Cortex of kidney (tissue), 1 donor: Measurements from ENCODE around the gene LRRC4.

Source experiments
- DNase-seq: peaks from one replicate; lab custom pipeline; 2025; lab: John Stamatoyannopoulos, UW

The LRRC4 gene

DNA sequence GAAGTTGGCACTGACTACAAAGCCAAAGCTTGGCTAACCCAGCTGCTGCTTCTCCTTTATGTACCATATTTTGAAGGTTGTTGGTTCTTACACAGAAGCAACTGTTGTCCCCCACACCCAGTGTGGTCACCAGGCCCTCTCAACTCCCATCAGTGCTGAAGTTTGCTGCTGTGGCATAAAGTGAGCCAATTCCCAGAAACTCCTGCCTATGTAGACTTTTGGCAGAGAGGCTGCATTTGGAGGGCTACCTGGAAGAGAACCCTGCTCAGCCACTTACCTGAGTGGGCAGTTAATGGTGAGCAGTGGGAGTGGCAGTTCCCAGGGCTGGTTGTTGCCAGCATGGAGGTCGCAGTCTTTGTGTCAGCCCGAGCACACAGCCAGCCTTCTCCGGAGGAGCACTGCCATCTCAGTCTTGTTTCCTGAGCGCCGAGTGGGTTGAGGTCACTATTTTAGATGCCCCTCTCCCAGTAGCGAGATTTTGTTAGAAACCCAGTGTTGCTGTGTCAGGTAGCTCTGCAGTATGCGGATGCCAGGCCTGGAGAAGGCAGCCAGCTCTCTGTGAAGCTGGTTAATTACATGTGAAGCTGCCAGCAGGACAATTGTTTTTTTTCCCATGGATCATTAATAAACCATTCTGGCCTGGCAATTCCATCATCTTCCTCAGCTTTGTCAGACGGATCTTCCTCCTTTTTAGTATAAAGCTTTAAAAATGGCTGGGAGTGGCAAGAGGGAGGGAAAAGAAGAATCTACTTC is 24.5 kb downstream of the LRRC4 start:
- DNase-seq: no peak

DNA sequence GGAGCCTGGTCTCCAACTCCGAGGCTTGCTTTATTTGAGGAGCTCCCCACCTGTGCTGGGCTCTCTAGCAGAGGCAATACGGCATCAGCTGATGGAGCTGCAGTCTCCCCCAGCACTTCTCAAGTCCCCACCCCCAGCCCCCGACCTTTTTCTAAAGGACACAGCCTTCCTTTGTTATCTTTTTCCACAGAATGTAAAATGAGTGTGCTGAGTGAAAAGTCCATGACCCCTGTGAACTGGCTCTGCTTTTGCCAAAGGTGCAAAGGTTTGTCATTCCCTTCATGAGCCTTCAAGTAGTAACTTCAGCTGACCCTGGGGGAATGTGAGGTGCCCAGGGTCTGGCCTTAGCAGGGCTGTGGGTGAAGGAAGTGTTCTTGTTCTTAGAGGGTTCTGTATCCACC is 25.5 kb downstream of the LRRC4 start:
- no peak for DNase-seq

DNA sequence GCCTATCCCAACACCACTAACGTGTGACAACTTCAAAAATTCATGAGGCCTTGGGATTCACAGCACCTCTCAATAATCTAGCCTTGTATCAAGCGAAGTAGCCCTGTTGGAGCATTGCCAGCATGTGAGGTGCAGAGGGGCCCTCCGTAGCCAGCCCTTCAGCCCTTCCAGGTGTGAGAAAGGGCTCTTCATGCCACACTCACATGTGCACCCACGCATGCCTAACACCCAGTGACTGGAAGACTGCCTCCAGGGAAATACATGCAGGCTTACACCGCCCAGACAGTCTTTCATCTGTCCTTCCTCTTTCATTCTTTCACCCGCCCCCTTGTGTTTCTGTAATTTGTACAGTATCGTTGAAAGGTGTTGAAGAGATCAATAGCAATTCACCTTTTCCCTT is 26.1 kb downstream of the LRRC4 start:
- no peak for DNase-seq

DNA sequence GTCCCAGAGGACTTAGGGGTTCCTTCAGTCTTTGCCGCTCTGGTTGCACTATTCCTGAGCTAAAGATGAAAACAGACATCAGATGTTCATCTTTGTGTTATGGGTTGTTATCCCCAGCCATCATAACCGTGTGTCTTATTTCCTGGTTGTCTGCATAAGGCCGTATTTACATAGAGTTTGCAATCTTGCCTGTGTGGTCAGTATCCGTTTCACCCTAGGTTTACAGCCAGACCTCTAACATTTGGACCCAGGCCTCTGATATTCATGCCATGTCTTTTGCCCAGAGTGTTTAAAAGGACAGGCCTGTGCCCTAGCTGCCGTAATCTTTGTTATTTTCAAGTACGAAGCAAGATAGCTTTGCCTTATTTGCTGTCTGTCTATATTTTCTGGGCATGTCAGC is 26.6 kb downstream of the LRRC4 start:
- no peak for DNase-seq

DNA sequence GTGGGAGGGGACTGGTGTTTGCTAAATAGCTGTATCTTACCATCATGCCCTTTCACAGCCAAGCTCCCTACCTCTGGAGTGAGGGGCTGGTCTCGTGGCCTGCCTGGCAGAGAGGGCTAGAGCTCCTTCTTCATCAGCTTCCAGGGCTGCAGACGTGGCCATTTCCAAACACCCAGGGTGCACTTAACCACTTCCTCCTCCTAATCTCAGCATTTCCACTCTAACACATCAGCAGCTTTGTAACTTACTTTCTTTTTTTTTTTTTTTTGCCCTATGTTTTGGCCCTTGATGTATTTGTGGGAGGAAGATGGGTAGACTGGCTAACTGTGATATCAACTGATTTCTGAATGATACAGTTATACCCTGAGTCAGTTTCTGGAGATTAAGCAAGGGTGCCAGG is 27.4 kb downstream of the LRRC4 start:
- DNase-seq: no peak

DNA sequence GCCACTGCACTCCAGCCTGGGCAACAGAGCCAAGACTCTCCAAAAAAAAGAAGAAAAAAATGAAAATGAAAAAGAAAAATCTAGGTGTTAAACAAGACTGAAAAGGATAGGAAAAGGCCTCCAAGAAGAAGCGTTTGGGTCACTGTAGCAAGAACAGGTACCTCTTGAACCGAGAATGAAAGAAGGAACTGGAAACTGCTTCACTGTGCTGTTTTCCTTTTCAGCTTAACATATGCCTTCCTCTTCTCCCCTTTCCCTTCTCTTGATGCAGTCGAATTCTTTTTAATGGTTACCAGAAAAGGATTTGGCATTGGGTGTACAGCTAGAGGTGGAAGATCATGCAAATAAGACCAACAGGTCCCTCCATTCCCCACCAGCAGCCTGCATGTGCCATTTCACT is 28.1 kb downstream of the LRRC4 start:
- no peak for DNase-seq

DNA sequence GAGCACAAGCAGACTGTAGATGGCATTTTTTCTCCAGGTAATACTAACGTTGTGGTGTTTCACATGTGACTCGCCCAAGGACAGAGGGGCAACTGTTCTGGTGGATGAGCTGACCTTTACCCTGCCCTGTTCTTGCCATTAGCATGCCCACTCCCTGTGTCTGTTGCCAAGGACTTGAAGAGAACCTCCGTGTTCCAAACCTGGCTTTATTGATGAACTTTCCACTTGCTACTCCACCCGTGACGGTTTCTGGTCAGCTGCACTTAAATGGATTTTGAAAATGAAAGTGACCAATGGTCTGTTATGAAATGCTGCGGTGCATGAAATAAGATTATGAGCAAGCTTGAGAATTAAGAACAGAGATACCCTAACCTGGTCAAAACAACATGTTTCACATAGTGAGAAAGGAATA is 30.4 kb downstream of the LRRC4 start:
- no peak for DNase-seq

DNA sequence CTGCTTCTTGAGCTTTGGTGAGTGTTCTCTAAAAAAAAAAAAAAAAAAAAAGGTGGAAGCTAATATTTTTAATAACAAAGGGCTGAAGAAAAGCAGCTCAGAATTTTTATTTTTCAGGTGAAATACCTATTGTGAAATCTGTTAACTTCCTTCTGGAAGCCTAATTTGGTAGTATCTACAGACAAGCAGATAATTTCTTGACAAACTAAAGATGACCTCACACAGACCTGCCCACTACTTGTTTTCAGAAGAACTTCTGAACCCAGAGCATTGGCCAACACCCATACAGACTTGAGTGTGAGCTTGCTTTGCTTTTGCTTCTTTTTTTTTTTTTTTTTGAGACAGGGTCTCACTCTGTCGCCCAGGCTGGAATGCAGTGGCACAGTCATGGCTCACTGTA is 31.2 kb downstream of the LRRC4 start:
- no peak for DNase-seq

DNA sequence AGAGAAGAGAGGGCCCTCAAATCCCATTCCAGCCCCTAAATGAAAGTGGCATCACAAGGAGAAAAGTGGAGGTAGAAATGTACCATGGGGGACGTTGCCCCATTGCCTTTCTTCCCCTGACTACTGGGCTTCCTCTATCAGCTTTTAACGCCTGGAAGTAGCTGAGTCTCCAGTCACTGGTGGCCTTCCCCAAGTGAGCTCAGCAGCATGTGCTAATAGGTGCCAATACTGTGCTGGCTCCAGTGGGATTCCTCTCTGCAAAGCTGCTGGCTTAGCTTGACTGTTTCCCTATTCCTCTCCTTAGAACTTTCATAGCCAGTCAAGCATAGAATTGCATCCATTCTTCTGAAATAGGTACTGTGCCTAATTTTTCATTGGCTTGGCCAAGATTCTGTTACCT is 32.6 kb downstream of the LRRC4 start:
- DNase-seq: no peak

DNA sequence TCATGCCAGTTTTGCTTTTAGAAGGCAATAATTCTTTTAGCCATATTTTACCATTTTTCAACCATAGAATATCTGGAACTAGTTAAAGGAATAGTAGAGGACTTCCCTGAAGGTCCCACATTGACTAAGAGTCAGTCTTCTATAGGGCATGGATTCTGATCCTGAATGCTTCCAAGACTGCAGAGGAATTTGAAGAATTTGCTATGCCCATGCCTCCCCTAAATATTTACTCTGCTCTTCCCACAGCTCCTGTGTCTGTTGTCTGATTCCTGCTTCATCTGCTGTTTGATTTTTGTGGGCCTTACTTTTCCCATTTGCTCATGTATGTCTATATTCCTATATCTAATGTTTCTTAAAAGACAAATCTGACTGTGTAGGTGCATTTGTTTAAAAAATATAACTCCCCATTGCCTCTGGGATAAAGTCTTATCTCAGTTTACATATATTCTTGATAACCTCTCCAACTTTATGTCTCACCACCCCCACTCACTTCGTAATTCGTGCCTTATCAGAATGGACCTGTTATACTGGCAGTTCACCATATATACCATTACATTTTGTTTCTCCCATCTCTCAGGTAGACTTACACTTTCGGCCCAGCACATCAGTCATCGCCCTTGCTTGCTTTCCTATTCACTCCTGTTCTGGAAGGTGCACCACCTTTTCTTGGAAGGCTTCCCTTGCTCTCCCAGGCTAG is 33.9 kb downstream of the LRRC4 start:
- no peak for DNase-seq

DNA sequence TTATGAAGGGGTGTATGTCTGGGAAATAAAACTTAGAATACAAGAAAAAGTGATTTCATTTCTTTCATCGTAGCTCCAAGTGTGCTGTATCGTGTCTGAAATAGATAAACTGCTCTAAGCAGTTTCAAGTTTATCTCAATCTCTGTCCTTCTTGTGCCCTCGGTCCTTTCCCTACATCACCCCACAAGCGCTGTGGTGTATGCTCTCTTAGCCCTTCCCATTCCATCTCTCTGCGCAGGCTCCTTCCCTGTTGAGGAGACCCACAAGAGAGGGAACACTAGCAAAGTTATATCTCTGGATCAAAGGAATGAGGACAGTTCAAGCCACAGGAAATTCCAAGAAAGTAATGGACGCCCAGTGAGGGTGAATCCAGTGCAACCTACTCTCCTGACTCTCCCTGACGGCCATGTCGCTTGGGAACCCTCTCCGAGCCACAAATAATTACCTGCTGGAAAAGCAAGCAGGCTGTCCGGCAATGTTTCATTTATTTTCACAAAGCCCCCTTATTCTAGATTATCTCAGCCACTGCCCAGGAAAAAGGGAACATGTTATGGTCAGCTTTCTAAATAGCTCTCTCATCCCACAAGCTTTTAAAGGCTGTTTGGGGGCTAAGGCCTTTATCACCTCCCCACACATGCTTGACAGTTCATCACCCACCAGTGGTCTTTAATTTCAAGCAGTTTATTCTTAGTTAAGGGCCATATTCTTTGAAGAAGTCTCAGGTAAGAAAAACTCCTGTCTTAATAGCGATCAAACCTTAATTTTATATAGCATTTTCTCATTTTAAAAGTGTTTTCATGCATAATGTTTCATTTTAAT is 34.8 kb downstream of the LRRC4 start:
- no peak for DNase-seq

DNA sequence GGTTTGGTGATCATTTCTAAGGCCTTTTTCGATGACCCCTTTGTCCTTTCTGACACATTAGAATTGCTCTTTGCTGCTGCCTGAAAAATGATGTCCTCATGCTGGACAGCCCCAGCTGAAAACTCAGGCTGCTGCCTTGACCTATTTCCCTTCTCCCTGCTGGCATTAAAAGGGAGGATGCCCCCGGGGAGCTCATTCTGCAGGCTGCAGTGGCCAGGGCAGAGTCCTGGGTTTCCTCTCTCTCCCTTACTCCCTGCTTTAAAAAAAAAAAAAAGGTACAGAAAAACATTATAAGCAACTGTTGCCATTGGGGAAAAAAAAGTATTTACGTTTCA is 35.4 kb downstream of the LRRC4 start:
- DNase-seq: no peak

DNA sequence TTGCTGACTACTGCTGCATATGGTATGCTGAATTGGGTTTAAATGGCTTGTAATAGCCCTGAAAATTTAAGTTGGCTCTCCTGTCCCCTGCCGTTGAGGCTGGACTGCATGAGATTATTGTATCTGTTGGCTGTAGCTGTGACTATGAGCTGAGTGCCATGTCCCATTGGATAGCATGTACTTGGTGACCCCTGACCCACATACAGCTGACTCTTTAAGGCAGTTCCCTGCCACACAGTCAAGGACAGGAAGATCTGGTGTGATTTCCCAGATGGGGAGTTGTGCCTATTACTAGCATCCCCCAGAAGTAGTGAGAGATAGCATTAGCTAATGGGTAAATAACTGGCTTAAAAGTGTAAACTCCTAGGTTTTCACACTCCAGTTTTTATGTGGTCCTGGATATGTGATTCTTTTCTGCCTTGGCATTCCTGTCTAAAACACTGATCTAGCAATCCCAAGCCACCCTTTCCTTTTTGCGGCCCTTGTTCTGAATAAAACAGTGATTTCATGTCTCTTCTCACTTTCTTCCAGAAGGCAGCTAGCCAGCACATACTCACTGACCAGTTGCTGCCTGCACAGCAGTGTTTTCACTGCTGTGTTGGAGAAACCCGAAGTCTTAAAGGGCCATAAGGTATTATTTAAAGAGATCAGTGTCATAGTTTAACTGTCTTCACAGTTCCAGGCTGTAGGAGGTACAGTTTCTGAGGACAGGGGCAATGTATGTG is 35.9 kb downstream of the LRRC4 start:
- no peak for DNase-seq

DNA sequence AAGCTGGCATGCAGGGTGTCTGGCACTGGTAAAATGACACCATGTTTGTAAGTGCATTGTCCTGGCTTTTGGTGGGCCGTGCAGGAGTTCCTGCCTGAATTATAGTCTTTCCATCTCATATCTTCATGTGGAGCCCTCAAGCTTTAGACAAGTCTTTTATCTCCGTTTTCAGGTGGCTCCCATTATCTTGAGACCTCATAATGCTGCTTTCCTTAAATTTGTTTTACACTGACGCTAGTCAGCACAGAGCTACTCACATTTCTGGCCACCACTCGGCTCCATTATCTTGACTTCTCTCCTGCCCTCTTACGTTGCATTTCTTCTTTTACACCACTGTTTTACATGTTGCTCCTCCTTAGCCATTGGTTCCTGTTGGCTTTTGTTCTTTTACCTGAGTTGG is 37.2 kb downstream of the LRRC4 start:
- DNase-seq: no peak

DNA sequence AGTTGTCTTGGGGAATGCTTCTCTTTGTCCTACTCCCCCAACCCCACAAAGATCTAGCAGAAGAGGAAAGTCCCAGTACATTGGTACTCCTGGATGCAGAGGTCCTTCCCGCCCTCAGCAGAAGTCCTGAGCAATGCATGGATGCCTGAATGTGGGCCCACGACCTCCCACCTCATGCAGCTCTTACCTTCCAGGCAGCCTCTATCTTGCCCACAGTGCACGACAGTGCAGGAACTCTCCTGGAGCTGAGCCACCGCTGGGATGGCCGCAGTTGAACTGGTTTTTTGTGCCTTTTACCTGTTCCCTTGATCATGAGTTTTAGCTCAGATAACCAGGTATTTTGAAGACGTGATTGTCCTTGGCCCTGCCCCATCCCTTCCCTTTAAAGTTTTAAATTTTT is 37.9 kb downstream of the LRRC4 start:
- no peak for DNase-seq

DNA sequence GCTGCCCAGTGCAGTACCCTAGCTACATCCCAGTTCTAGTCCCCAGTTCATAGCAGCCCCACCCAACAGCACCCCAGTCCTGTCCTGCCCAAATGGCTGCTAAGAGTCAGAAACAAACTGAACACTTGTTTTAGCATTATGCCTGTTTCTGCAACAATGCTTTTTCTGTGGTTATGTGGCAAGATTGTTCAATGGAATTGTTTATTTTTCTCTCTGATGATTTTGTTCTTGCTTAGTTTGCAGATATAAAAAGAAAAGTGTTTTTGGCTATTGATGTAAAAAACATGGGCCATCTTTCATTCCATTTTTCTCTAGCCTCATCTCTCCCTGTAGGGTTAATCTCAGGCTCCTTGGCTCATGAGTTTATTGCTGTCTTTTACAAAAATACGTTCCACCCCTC is 42.5 kb downstream of the LRRC4 start:
- DNase-seq: no peak

DNA sequence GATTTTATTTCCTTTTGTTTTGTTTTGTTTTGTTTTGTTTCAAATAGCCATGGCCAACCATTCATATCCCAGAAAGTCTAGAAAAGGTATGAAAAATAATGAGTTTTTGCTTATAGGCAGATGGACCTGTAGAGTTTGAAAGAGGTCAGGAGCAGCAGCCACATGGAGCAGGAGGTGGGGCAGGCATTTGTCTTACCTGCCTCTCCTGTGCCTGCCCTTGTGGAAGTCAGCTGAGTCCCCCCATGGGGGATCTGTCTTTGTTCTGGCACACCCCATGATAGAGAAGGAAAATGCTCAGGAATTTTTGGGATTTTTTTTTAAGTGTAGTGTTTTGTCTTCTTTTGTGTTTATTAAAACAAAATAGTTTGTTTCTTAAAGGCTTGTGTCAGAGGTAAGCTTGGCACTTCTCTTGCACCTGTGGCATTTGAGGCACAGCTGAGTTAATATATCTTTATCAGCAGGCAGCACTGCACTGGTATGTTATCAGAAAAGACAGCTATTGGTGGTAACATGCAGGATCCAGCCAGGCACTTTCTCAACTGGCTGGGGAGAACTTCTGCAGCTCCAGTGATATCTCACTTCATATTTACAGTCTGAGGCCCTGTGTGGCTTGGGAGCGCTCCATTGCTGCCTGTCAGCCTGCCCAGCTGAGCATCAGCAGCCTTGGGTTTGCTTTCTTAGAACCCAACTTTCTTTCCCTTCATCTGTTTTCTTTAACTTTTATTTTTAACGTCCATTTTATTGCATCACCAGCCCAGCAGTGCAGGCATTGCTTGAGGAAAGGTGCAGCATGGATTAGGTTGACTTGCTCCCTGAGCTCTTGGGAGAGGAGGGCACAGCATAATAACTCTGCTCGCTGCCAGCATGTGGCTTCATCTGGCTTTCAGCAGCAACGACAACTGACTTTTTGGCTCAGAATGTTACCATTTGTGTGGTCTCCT is 44.4 kb downstream of the LRRC4 start:
- no peak for DNase-seq

DNA sequence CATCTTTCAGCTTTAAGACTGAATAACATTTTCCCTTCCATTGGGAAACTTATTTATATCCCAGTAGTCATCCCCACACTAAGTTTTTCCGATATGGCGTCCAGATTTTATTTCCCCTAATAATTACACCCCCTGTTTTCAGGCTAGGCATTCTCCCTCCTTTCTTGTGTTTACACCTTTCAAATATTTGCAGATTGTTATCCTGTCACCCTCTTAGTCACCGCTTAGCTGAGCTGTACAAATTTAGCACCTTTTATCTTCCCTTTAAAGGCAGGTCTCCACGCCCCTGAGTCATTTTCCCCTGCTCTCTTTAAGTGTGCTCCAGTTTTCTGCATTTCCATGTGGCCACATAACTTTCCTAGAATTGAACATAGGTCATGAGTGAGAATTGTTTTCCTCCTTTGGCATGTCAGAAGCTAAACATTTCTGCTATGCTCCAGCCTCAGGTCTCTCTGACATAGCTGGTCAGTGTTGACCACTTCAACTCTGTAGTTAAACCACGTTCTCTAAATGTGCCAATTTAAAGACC is 47.4 kb downstream of the LRRC4 start:
- no peak for DNase-seq

DNA sequence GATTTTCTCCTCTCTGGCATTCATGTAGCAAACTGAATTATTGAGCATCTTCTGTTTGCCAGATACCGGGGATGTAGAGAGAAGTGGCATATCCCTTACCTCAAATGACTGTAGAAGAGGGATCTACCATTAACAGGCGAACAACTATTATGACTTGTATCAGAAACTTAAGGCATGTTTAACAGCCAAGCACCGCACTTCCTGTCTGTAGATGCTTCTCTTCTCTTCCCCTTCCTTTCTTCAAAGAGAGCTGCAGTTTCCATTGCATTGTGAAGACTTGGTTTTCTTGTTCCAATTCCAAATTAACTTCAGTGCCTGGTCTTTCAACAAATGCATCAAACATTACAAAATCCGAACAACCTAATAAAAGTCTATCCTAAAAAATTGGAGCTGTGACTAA is 49.3 kb downstream of the LRRC4 start:
- DNase-seq: no peak

DNA sequence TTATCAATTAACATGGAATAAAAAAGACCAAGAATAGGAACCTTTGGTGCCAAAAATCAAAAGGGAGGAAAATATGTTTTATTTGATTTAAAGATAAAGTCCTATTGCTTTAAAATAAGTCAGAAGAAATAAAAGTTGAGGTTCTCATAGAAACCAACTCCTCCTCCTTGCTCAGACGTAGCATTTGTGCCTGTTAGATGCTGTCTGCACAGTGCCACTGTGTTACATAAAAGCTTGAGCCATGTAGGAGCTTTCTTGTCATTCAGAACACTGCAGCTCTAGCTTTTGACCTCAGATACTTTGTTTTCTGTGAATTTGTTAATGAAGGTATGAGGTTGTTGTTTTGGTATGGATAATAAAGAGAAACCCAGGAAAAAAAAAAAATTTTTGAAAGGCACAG is 50.3 kb downstream of the LRRC4 start:
- DNase-seq: no peak

DNA sequence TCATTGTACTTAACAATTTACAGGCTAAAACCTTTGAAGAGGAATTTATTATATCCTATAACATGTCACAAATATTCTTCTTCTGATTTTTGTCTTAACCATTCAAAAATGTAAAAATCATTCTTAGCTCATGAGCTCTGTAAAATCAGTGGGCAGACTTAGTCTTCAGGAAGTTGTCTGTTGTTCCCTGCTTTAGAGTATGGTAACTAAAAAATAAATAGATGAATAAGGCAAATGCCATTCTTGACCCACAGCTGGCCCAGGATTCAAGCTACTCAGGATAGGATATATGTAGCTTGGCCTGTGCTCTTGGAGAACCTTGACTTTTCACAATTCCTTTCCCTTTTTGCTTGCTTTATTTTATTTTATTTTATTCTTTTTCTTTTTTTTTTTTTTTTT is 51.5 kb downstream of the LRRC4 start:
- no peak for DNase-seq
